SKM-1 treated with dmso at 0.1 percent for 144 hours (cell line): ENCODE results near the gene HDLBP.
"Not testable (repeated sequence)": the region's sequence is repeated elsewhere in the genome, so short reads cannot be mapped to it uniquely, and the experiment has no call there.

Experiments
- DNase-seq: peaks from one replicate; lab custom pipeline; 2025; ENCODE audit not compliant: unreplicated experiment; lab: John Stamatoyannopoulos, UW

Gene HDLBP

DNA sequence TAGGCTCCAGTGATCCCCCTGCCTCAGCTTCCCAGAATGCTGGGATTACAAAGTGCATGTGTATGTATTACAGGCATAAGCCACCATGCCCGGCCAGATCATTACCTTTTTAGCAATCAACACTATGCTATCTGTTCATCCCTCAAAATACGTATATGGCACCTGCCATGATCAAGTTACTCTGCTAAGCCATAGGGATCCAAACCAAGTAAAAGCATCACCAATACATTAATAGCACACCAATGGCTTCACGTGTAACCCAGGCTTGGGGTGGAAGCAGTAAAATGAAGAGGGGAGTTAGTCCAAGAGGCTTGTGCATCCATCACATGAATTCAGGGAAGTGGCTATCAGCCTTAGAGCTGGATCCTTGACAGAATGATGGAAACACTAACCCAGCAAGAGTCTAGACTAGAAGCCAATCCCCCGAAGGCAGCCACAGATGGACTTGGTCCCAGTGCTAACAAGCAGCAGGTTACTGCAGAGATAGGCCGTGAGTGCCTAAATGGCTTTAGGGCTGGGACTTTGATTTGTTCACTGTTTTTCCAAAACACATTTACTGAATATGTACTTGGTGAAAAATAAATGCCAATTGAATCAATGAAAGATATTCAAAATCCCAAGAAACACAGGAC lies 11.3 kb downstream of the HDLBP start:
- DNase-seq, result no peak

GRCh38 chr2:241302759-241303651 lies 12.5 kb downstream of the HDLBP start:
- DNase-seq, result no peak

DNA sequence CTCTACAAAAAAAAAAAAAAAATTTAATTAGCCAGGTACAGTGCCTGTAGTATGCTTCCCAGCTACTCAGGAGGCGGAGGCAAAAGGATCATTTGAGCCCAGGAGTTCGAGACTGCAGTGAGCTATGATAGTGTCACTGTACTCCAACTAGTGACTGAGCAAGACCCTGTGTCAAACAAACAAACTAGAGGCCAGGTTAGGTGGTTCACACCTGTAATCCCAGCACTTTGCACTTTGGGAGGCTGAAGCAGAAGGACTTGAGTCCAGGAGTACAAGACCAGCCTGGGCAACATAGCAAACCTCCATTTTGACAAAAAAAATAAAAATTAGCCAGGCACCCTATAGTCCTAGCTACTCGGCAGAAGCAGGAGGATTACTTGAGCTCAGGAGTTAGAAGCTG lies 13.4 kb downstream of the HDLBP start:
- DNase-seq, result no peak

DNA sequence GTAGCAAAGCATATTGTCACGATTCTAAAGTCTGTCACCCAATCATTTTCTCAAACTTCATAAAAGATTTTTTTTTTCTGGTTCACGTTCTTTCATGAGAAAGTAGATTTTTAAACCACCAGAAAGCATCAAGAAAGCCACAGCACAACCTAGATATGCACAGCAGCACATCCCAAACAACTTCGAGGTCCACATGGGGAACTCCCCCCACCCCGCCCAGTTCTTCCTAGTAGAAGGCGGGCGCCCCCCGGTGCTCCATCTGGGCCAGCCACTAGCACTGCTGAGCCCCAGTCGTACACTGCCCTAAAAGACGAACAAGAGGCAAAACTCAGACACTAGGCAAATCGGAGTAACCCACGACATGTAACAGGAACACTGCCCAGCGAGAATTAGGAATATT lies 15.5 kb downstream of the HDLBP start:
- no peak for DNase-seq

DNA sequence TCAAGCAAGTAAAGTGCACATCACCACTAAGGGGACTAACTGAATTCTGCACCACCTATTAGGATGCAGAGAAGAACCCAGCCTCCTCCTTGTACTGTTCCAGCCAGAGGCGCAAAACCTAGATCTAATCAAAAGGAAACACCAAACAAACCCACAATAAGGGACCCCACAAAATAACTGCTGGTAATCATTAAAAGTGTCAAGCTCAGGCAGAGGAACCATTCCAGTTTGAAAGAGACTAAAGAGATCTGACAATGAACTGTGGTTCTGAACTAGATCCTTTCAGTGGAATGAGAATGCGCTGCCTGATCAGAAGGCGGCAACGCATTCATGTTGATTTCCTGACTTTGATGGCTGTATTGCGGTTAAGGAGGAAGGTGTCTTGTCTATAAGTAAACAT lies 16.8 kb downstream of the HDLBP start:
- DNase-seq, result no peak

DNA sequence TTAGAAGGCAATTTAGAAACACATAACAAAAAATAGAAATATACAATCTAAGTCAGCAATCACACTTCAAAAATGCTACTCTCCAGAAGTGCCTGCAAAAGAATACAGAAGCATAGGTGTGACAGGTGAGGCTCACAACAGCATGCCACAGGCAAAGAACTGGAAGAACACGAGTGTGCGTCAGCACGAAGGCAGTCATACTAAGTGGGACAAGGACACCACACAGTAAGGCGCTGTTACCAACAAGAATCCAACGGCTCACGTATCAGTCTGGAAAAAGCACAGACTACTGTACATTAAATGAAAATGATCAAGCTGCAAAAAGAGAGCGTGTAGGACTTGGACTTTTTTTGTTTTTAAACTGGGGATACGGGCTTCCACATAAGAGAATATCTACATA lies 18.7 kb downstream of the HDLBP start:
- no peak for DNase-seq

- DNase-seq, result no peak
Measured at GRCh38 chr2:241295326-241296095, 20.0 kb downstream of the HDLBP start.

DNA sequence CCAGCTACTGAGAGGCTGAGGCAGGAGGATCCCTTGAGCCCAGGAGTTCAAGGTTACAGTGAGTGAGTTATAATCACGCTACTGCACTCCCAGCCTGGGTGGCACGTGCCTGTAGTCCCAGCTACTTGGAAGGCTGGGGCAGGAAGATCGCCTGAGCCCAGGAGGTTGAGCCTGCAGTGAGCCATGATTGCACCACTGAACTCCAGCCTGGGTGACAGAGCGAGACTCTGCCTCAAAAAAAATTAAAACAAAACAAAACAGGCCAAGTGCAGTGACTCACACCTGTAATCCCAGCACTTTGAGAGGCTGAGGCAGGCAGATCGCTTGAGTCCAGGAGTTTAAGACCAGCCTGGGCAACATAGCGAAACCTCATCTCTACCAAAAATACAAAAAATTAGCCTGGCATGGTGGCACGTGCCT lies 22.1 kb downstream of the HDLBP start:
- not testable (repeated sequence) for DNase-seq

- DNase-seq, result no peak
Measured at GRCh38 chr2:241291977-241292376, 23.5 kb downstream of the HDLBP start.

DNA sequence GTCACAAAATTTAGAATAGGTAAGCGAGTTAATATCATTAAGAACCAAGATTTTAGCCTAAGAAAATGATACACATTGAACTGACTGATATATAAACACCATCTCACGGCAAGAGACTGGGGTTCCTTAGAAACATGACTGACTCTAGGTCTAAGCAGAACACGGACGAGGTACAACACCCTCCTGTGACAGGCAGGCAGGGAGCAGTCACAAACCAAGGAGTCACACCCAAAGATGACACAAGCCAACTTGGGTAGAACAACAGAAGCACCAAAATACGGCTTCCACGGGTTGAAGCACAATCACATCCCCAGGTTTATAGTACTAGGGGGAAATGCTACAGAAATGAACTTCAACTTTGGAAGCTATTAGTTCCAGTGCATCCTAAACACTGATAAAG lies 24.3 kb downstream of the HDLBP start:
- DNase-seq, result no peak

- no peak for DNase-seq
Measured at GRCh38 chr2:241289597-241289996, 25.9 kb downstream of the HDLBP start.

DNA sequence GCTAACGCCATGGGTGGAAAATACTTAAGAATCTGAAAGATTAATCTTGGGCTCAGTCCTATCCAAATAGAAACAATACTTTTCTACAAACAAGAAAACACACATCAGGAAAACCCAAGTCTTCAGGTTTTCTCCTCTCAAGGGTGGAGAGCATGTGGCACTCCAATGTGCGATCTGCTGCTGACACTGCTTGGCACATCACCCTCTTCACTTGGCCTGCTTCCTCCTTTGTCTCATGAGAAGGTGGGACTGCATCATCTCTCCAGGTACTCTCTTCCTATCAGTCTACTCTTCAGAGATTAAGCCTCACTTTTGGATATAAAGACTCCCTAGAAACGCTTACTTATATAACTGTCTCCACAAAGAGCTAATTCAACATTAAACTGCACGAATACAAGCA lies 26.4 kb downstream of the HDLBP start:
- DNase-seq, result no peak

GRCh38 chr2:241288324-241288888 lies 27.1 kb downstream of the HDLBP start:
- DNase-seq, result no peak

DNA sequence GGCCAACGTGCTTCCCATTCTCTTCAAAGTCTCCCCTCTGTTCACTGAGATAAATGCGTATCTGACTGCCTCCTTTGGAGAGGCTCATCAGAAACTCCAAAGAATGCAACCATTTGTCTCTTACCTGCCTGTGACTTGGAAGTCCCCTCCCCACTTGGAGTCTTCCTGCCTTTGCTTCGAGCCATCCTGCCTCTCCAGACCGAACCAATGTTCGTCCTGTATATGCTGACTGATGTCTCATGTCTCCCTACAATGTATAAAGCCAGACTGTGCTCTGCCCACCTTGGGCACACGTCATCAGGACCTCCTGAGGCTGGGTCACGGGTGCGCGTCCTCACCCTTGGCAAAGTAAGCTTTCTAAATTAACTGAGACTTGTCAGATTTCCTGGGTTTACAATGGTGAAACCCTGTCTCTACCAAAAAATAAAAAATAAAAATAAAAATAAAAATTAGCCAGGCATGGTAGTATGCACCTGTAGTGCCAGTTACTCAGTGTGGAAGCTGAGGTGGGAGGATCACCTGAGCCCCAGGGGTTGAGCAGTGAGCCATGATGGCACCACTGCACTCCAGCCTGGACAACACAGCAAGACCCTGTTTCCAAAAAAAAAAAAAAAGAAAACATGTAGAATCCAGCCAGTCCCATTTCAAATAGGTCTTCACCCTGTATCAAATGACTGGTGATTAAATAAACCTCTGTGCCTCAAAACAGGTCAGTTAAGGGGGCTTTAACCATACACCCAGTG lies 29.0 kb downstream of the HDLBP start:
- no peak for DNase-seq

GRCh38 chr2:241285596-241285995 lies 29.9 kb downstream of the HDLBP start:
- DNase-seq, result no peak

DNA sequence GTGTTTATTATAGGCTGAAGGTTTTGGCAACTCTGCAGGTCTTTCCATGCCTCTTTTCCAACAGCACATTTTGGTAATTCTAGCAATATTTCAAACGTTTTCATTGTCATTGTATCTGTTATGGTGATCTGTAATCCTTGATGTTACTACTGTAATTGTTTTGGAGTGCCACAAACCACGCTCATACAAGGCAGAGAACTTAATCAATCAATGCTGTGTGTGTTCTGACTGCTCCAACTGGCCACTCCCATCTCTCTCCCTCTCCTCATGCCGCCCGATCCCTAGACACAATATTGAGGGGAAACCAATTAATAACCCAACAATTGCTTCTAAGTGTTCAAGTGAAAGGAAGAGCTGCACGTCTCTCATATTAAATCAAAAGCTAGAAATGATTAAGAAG lies 32.9 kb downstream of the HDLBP start:
- DNase-seq, result no peak

- DNase-seq, result no peak
Measured at GRCh38 chr2:241280291-241280690, 35.2 kb downstream of the HDLBP start.

DNA sequence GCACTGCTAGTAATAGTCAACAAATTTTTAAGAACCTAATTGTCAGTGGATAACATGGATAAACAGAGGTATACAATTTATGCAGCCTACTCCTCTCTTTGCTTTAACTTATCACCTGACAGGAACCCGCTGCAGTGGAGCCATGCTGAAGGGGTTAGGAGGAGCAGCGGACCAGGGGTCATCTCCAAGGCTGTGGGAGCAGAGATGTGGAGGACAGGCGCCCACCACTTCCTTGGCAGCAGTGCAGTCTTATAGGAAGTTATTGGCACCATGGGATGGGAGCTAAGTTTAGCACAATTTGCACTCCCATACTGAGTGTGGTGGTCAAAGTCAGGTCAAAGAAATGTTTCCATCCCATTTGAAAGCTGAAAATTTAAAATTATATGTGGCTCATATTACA lies 35.6 kb downstream of the HDLBP start:
- no peak for DNase-seq

DNA sequence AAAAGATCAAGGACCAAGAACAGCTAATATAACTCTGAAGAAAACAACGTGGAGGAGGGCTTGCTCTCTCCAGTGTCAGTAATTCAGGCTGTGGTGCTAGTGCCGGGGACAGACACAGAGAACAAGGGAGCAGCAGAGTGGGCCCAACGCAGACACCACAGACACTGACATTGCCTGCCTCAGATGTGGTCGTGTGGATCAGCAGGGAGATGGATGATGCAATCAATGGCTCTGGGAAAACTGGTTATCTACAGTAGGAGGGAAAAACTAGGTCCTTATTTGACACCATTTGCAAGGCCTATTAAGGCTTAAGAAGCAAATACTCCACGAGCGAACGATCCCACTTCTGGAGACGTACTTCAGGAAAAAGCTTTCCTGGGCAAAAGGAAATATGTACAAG lies 36.1 kb downstream of the HDLBP start:
- DNase-seq, result no peak

DNA sequence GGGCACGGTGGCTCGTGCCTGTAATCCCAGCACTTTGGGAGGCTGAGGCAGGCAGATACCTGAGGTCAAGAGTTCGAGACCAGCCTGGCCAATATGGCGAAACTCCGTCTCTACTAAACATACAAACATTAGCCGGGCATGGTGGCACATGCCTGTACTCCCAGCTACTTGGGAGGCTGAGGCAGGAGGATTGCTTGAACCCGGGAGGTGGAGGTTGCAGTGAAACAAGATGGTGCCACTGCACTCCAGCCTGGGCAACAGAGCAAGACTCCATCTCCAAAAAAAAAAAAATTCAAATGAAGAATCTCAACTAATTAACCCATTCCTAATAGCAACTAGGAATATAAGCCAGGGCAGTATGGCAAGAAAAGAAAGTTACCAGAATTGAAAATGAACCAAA lies 37.2 kb downstream of the HDLBP start:
- not testable (repeated sequence) for DNase-seq

- no peak for DNase-seq
Measured at GRCh38 chr2:241275910-241276309, 39.6 kb downstream of the HDLBP start.
